HG03571 (cell line): Measurements from ENCODE around the gene RALGPS1.

Source experiments
- ATAC-seq: cut with Tn5 transposase; IDR thresholded peaks from one replicate; pipeline ENCODE4 v1.9.1; 2021; ENCODE audit not compliant: unreplicated experiment

Gene RALGPS1

GRCh38 chr9:127214421-127215267, 300.1 kb downstream of the RALGPS1 start:
- ATAC-seq: no peak

GRCh38 chr9:127215268-127216209, 301.0 kb downstream of the RALGPS1 start:
- ATAC-seq: no peak

- ATAC-seq: no peak
Measured at GRCh38 chr9:127216210-127216887, 301.8 kb downstream of the RALGPS1 start.

GRCh38 chr9:127216888-127217217, 302.3 kb downstream of the RALGPS1 start:
- no peak for ATAC-seq

GRCh38 chr9:127218818-127219217, 304.2 kb downstream of the RALGPS1 start:
- ATAC-seq: no peak

- no peak for ATAC-seq
Measured at GRCh38 chr9:127219520-127219919, 304.9 kb downstream of the RALGPS1 start.

- ATAC-seq: no peak
Measured at GRCh38 chr9:127221695-127222094, 307.1 kb downstream of the RALGPS1 start.

GRCh38 chr9:127222388-127223095, 308.0 kb downstream of the RALGPS1 start:
- no peak for ATAC-seq

- no peak for ATAC-seq
Measured at GRCh38 chr9:127223266-127223665, 308.7 kb downstream of the RALGPS1 start.

GRCh38 chr9:127223810-127224177, 309.2 kb downstream of the RALGPS1 start:
- no peak for ATAC-seq

GRCh38 chr9:127224178-127224882, 309.7 kb downstream of the RALGPS1 start:
- peak; percentile 35 for ATAC-seq

- ATAC-seq: peak; percentile 46
Measured at GRCh38 chr9:127224883-127225739, 310.5 kb downstream of the RALGPS1 start.

GRCh38 chr9:127225801-127226625, 311.4 kb downstream of the RALGPS1 start:
- no peak for ATAC-seq

- no peak for ATAC-seq
Measured at GRCh38 chr9:127229691-127230417, 315.3 kb downstream of the RALGPS1 start.

GRCh38 chr9:127231666-127232065, 317.1 kb downstream of the RALGPS1 start:
- ATAC-seq: no peak

GRCh38 chr9:127232833-127233549, 318.4 kb downstream of the RALGPS1 start:
- no peak for ATAC-seq

GRCh38 chr9:127233550-127233949, 319.0 kb downstream of the RALGPS1 start:
- ATAC-seq: no peak
